DOHH2 (cell line): ENCODE data around the gene SSBP3.

Experiments used
- H3F3A ChIP-seq: fragments of 200-600 bp; sonication (generic), shearing (Covaris generic); 2 replicates; pipeline ENCODE4 v1.6.0; 2016; ENCODE audit warnings: antibody characterized with exemption, mild to moderate bottlenecking; ENCODE audit not compliant: control insufficient read depth, insufficient read depth
- H3K27ac ChIP-seq: fragments of 200-600 bp; sonication (generic); 2 replicates; pipeline ENCODE4 v1.5.1; 2014; ENCODE audit warnings: low read depth, mild to moderate bottlenecking, low read length, moderate library complexity
- H3K27me3 ChIP-seq: fragments of 200-600 bp; sonication (generic); 2 replicates; pipeline ENCODE4 v1.6.1; 2014; ENCODE audit warnings: mild to moderate bottlenecking, low read length, mixed read lengths; ENCODE audit not compliant: control insufficient read depth
- H3K36me3 ChIP-seq: fragments of 200-600 bp; sonication (generic); 2 replicates; pipeline ENCODE4 v1.6.1; 2014; ENCODE audit warnings: mild to moderate bottlenecking, low read length, moderate library complexity, mixed read lengths; ENCODE audit not compliant: control insufficient read depth
- H3K4me1 ChIP-seq: fragments of 200-600 bp; sonication (generic); 2 replicates; pipeline ENCODE4 v1.6.1; 2014; ENCODE audit warnings: mild to moderate bottlenecking, low read length, mixed read lengths; ENCODE audit not compliant: control insufficient read depth
- H3K4me2 ChIP-seq: fragments of 200-600 bp; sonication (generic); 2 replicates; pipeline ENCODE4 v1.6.0; 2014; ENCODE audit warnings: mild to moderate bottlenecking, low read length, moderate library complexity
- H3K4me3 ChIP-seq: fragments of 200-600 bp; sonication (generic); 2 replicates; pipeline ENCODE4 v1.5.1; 2014; ENCODE audit warnings: mild to moderate bottlenecking, low read length, mixed read lengths
- H3K79me2 ChIP-seq: fragments of 200-600 bp; sonication (generic); 2 replicates; pipeline ENCODE4 v1.6.1; 2014; ENCODE audit warnings: mild to moderate bottlenecking, low read length, mixed read lengths; ENCODE audit not compliant: control insufficient read depth
- H3K9me2 ChIP-seq: fragments of 200-600 bp; sonication (generic); replicated peaks from 2 replicates; pipeline ENCODE4 v1.6.1; 2014; ENCODE audit warnings: mild to moderate bottlenecking, low read length, mixed read lengths; ENCODE audit not compliant: control insufficient read depth
- H3K9me3 ChIP-seq: fragments of 200-600 bp; sonication (generic); 2 replicates; pipeline ENCODE4 v1.6.1; 2014; ENCODE audit warnings: antibody characterized with exemption, low read length, mixed read lengths; ENCODE audit not compliant: control insufficient read depth, insufficient read depth
- H4K20me1 ChIP-seq: fragments of 200-600 bp; sonication (generic); 2 replicates; pipeline ENCODE4 v1.6.0; 2014; ENCODE audit warnings: low read depth, mild to moderate bottlenecking, antibody characterized with exemption, low read length, moderate library complexity; ENCODE audit not compliant: control insufficient read depth, insufficient read depth
- EZH2phosphoT487 ChIP-seq: fragments of 200-600 bp; sonication (generic); IDR thresholded peaks from 2 replicates; pipeline ENCODE4 v1.6.1; 2017; ENCODE audit warnings: borderline replicate concordance, mild to moderate bottlenecking, antibody characterized with exemption, low read length, moderate library complexity, mixed read lengths
- TF ChIP-seq, protein P1 (sequence below): fragments of 200-600 bp; sonication (generic); IDR thresholded peaks from one replicate; pipeline ENCODE4 v1.5.1; 2014; ENCODE audit warnings: antibody characterized with exemption, mild to moderate bottlenecking, low read depth, low read length; ENCODE audit not compliant: poor library complexity, severe bottlenecking

The SSBP3 gene

DNA sequence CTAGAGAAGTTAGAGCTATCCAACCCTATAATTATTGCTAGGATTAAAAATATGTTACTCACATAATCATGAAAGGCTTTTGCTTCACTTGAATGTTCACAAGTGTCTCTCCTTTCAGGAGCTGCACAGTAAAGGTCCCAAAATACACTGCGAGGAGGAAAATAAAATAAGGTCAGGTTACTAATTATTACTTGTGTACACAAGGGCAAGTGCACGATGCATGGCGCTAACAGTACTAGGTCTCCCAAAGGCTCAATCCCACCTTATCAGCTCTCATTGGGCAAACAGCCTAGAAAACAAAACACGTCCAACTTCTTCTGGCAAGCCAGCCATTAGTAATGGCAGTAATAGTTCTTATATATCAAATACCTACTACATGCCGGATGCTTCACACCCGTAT, 4.4 kb downstream of the SSBP3 start:
- no peaks in the 10 kb centered on the region; the same call in 1 of the 2 replicates for H4K20me1 ChIP-seq
- H3K9me2 ChIP-seq: no peaks in the 10 kb centered on the region
- no peak overlapping the region for H3K4me2 ChIP-seq
- peaks cover 33% of the 10 kb centered on the region for H3K36me3 ChIP-seq
- no peak overlapping the region for H3K27ac ChIP-seq
- H3K27me3 ChIP-seq: no peaks in the 10 kb centered on the region
- H3K4me1 ChIP-seq: peaks cover 20% of the 10 kb centered on the region
- H3K9me3 ChIP-seq: no peaks in the 10 kb centered on the region
- H3K4me3 ChIP-seq: no peak overlapping the region
- H3F3A ChIP-seq: 0 out of 2 replicates have a peak, but pooled peaks cover 3% of the 10 kb centered on the region
- TF ChIP-seq EZH2phosphoT487: no peak
- TF ChIP-seq, protein P1, sequence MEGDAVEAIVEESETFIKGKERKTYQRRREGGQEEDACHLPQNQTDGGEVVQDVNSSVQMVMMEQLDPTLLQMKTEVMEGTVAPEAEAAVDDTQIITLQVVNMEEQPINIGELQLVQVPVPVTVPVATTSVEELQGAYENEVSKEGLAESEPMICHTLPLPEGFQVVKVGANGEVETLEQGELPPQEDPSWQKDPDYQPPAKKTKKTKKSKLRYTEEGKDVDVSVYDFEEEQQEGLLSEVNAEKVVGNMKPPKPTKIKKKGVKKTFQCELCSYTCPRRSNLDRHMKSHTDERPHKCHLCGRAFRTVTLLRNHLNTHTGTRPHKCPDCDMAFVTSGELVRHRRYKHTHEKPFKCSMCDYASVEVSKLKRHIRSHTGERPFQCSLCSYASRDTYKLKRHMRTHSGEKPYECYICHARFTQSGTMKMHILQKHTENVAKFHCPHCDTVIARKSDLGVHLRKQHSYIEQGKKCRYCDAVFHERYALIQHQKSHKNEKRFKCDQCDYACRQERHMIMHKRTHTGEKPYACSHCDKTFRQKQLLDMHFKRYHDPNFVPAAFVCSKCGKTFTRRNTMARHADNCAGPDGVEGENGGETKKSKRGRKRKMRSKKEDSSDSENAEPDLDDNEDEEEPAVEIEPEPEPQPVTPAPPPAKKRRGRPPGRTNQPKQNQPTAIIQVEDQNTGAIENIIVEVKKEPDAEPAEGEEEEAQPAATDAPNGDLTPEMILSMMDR: no peak
- peaks cover 3% of the 10 kb centered on the region; the same call in 1 of the 2 replicates for H3K79me2 ChIP-seq

DNA sequence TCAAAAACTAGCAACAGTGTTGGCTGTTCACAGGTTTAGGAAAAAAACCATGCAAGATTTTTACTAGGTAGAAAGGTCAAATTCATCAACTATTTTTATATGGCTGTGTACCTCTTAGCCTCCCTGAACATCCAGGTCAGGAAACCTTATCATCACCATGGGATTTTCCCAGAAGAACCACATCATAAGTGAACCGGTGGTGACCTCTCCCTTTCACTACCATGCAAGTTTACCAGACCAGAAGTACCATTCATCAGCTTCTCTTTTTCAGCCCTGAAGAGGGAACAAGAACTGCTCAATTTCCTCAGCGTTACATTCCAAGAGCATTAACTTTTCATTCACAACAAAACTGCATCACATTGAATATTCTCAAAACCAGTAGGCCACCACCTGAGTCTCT, 5.9 kb downstream of the SSBP3 start:
- Histone ChIP-seq H3K4me3 (no peak overlapping the region), H3K36me3 (peaks cover 37% of the 10 kb centered on the region), H3K9me2 (no peaks in the 10 kb centered on the region), H3K27ac (no peak overlapping the region), H3K4me1 (peaks cover 20% of the 10 kb centered on the region), H3K27me3 (no peaks in the 10 kb centered on the region), H3K4me2 (no peak overlapping the region), H3K9me3 (no peaks in the 10 kb centered on the region), H3F3A (0 out of 2 replicates have a peak, but pooled peaks cover 3% of the 10 kb centered on the region), H3K79me2 (peaks cover 2% of the 10 kb centered on the region; the same call in 1 of the 2 replicates), H4K20me1 (peaks cover under 1% of the 10 kb centered on the region; the same call in 1 of the 2 replicates)
- no peak for TF ChIP-seq EZH2phosphoT487

DNA sequence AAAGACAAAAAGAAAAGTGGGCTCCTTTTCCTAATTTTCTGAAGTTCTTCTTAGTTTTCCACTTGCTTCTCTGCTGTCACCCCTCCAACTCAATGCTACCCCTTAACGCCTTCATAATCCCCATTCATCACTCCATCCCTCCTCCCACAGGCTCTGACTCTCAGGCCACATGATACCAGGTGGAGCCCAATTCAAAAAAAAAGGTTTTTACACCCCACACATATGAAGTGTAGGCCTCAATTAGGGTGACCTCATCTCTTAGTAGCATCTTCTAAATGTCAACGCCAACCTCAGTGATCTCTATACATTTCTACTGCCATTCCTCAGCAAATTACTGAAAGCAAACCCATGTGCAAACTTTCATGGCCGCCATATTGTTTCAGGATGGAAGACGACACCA, 6.4 kb downstream of the SSBP3 start:
- Histone ChIP-seq H3K4me3 (no peak overlapping the region), H3F3A (0 out of 2 replicates have a peak, but pooled peaks cover 3% of the 10 kb centered on the region), H3K4me1 (peaks cover 14% of the 10 kb centered on the region), H3K36me3 (peaks cover 40% of the 10 kb centered on the region), H3K9me3 (no peaks in the 10 kb centered on the region), H3K9me2 (no peaks in the 10 kb centered on the region), H3K27ac (no peak overlapping the region), H4K20me1 (peaks cover 4% of the 10 kb centered on the region; the same call in 1 of the 2 replicates), H3K79me2 (peaks cover 2% of the 10 kb centered on the region; the same call in 1 of the 2 replicates), H3K4me2 (no peak overlapping the region), H3K27me3 (no peaks in the 10 kb centered on the region)
- no peak for TF ChIP-seq EZH2phosphoT487
- TF ChIP-seq, protein P1: no peak

DNA sequence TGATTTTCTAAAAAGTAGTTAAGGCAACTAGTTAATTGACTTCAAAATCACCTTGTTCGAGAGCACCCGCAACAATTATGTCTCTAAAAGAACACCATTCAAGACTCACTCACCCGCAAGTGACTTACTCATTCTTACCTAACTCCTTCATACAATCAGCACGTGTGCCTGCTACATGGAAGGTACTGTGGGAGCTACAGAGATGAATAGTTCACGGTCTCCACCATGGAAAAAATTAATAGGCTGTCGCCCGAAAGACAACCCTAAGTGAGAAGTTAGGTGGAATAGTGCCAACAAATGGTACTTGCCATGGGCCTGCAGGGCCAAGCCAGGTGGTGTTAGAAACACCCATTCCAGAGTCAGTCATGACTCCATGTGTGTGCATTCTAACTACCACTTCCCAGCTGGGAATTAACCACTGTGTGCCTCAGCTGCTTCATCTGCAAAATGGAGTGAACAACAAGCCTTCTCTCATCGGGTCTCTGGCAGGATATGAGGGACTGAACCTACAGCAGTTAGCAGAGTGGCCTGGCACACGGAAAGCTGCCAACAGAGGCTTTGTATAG, 7.1 kb downstream of the SSBP3 start:
- 0 out of 2 replicates have a peak, but pooled peaks cover 4% of the 10 kb centered on the region for H4K20me1 ChIP-seq
- no peak overlapping the region for H3K4me3 ChIP-seq
- 0 out of 2 replicates have a peak, but pooled peaks cover under 1% of the 10 kb centered on the region for H3F3A ChIP-seq
- TF ChIP-seq, protein P1: no peak
- no peak for TF ChIP-seq EZH2phosphoT487
- H3K79me2 ChIP-seq: 0 out of 2 replicates have a peak, but pooled peaks cover 2% of the 10 kb centered on the region
- no peaks in the 10 kb centered on the region for H3K9me2 ChIP-seq
- no peaks in the 10 kb centered on the region for H3K9me3 ChIP-seq
- no peaks in the 10 kb centered on the region for H3K27me3 ChIP-seq
- H3K4me2 ChIP-seq: no peak overlapping the region
- peaks cover 7% of the 10 kb centered on the region for H3K4me1 ChIP-seq
- H3K27ac ChIP-seq: no peak overlapping the region
- H3K36me3 ChIP-seq: peaks cover 40% of the 10 kb centered on the region
